ENCODE data around the gene CPN2.

The CPN2 gene

GRCh38 chr3:194327218-194328052 is 23.7 kb downstream of the CPN2 start:
- DNase-seq (ENCODE audit: low read depth) = no peak

DNA sequence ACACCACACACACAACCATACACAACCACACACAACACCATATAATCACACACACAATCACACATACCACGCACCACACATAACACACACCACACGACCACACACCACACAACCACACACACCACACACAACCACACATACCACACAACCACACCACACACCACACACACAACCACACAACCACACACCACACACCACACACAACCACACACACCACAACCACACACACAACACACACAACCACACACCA is 24.2 kb downstream of the CPN2 start:
- DNase-seq (ENCODE audit: low read depth) = no peak

DNA sequence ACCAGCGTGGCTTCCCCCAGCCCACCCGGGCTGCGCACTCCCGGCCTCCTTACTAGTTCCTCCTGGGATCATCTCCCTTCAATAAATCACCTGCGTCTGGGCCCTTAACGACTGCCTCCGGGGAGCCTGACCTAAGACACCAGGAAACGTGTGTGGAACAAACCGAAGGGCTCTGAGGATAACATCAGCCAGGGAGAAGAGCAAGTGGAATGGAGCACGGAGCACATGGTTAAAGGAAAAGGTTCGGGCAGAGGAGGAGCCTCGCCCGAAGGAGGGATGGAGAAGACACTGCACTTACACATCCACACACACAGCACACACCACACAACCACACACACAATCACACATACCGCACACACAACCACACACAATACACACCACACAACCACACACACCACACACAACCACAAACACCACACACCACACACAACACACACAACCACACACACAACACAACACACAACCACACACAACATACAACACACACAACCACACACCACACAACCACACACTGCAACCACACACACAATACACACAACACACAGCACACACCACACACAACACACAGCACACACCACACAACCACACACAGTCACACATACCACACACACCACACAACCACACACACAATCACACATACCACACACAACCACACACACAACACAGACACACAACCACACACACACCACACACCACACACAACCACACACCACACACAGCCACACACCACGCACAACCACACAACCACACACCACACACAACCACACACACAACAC is 24.7 kb downstream of the CPN2 start:
- DNase-seq (ENCODE audit: low read depth) = no peak

GRCh38 chr3:194325424-194326153 is 25.5 kb downstream of the CPN2 start:
- no peak for DNase-seq (ENCODE audit: low read depth)

DNA sequence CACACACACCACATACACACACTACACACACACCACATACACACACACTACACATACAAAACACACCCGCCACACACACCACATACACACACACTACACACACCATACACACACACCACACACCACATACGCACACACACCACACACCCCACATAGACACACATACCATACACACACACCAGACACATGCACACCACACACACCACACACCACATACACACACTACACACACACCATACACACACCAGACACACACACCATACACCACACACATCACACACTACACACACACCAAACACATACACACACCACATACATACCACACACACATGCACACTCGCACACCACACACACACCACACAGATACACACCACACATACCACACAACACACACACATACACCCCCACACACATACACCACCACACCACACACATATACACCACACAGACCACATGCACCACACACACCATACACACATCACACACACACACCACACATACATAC is 26.3 kb downstream of the CPN2 start:
- DNase-seq (ENCODE audit: low read depth) = no peak

DNA sequence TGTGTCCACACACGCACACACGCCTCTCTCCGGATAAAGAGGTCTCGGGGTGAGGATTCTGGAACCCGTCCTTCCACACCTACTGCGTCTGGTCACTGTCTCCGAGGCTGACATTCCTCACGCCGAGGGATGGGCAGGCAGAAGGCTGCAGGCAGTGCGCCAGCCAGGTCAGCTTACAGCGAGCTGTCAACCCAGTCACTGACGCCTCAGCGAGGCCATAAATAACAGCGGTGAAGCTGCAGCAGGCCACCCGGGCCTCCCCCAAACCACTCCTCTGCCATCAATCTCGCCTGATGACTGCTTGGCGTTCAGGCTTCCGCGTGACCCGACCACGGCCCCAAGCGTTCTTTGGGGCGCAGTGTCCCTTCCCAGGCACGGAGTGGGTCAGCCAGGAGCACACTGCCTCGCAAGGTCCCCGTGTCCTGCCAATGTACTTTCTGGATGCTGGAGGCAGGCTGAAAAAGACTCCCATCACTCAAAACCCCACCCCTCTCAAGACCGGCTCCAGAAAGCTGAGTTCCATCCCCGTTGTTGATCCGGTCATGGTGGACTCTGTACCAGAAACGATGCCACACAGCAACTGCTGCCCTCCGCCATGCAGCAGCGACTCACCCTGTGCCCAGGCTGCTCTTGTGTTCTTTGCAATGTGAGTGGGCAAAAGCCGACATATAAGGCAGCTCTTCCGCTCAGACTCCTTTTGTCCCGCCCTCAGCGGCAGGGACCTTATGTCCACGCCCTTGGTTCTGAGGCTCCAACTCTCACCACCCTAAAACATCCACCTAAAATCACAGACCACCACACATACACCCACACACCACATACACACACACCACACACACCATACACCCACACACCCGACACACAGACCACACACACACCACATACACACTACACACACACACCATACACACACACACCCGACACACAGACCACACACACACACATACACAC is 27.1 kb downstream of the CPN2 start:
- peak; percentile 9 for DNase-seq (ENCODE audit: low read depth)

DNA sequence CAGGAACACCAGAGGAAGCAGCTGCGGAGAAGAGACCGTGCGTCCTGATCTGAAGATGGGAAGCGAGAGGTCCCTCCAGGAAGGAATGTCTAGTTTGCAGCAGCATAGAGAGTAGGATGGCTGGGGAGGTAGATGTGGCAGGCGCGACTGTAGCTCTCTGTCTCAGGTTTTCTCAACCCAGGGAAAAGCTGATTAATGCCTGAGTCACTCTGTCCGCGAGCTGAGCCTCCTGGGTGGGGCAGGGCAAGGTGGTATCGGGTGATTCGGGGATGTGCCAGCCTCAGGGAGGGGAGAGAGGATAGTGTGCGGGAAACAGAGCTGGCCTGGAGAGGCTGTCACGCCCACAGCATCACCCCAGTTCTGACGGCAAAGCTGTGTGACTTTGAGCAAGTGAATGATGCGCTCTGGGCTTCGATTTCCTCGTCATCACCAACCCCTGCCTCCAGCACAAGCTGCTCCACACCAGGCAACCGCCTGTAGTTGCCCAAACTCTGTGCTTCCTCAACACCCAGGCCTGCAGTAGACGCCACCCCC is 28.4 kb downstream of the CPN2 start:
- peak; percentile 21 for DNase-seq (ENCODE audit: low read depth)

- DNase-seq (ENCODE audit: low read depth) = no peak
Measured at GRCh38 chr3:194321693-194322640, 29.2 kb downstream of the CPN2 start.

DNA sequence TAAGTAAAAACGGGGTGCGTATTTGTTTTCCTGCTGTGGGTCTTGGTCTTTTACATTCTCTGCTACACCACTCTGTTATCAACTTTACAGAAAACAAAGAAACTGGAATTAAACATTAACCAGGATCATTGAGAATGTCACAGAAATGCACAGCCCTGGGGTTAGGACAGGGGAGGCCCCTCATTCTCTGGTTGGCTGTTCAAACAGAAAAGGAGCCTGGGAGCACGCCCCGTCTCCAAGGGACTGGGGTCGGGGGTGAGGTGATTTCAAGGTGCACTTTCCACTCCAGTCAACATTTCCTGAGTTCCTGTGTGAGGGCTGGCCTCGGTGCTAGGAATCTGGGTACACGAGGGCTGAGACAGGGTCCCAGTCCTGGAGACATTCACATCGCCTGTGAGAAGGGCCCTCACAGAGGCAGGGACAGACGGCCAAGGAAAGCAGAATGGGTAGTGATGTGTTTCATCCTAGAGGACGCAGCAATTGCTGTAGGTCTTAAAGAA is 30.3 kb downstream of the CPN2 start:
- DNase-seq (ENCODE audit: low read depth) = no peak

- no peak for DNase-seq (ENCODE audit: low read depth)
Measured at GRCh38 chr3:194320100-194320499, 31.0 kb downstream of the CPN2 start.

DNA sequence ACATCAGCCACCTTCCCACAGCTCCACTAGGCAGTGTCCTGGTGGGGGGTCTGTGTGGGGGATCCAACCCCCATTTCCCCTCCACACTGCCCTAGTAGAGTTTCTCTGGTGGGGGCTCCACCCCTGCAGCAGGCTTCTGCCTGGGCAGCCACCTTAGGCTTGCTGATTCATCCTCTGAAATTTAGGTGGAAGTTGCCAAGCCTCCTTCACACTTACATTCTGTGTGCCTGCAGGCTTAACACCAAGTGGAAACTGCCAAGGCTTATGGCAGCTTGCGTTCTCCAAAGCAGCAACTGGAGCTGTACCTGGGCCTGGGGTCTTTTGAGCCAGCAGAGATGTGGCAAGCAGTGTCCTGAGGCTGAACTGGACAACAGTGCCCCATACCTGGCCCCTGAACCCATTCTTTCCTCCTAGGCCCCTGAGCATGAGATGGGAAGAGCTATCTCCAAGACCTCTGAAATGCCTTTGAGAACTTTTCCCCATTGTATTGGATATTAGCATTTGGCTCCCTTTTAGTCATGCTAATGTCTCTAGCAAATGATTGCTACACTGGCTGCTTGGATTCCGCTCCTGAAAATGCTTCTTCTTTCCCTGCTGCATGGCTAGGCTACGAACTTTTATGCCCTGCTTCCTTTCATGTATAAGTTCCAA is 32.5 kb downstream of the CPN2 start:
- DNase-seq (ENCODE audit: low read depth) = no peak

DNA sequence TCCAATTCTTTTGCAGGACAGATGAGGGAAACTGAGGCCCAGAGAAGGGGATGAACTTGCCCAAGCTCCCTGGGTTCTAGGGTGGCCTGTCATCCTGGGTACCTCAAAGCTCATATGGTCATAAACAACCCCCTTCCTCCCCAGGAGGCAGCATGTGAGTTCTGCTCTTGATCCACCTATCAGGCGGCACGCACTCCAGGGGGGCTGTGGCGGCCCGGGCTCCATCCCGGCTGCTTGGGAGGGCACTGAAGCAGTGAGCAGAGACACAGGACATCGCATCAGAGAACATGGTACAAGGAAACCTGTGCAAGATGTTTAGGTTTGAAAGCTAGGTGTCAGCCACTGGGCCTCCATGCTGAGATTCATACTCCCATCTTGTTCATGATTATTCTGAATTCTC is 34.2 kb downstream of the CPN2 start:
- no peak for DNase-seq (ENCODE audit: low read depth)

DNA sequence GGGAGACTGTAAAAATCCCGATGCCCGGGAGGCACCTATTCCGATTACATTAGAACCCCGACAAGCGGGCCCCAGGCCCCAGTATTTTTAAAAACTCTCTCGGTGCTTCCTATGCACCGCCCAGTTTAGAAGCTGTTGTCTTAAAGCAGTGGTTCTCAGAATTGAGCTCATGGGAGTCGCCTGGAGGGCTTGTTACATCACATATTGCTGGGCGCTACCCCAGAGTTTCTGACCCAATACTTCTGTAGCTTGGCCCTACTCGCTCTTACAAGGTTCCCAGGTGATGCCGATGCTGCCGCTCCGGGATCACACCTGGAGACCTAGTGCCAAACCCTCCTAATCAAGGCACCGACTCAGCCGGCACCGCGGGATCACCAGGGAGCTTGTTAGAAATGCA is 35.2 kb downstream of the CPN2 start:
- DNase-seq (ENCODE audit: low read depth) = no peak

DNA sequence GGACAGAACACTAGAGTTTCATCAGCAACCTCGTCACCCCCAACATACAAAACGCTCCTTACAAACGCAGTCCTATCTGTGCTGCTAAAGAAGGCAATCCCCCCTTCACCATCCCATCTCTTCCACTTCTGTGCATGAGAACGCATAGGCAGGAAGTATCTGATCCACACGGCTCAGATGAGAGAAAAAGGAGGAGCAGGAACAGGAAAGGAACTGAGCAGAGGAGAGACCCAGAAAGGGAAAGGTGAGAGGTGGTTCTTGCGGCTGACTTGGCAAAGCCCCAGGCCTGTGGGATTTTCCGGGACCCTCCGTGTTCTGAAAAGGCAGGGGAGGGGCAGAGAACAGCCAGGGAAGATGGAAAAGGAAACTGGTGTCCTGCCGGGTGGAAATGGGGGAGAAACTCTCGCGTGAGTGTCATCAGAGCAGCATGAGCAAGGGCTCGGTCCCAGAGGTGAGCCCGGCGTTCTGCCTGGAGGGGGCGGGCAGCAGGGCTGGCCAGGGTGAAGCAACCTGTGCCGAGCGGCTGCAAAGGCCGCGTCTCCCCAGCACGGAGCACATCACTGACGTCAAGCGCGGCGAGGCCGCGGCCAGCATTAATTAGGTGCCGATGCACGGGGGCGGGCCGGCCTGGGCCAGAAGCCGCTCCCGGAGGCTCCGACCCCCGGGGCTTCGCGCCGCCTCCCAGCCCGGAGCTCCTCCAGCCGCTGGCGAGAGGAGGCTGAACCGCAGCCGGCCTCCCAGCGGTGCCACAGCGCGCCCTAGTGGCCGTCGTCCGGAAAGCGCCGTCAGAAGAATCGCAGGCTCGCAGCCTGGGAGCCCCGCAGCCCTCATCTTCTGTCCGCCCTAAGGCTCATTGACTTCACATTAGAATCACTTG is 35.8 kb downstream of the CPN2 start:
- peak; percentile 70 for DNase-seq (ENCODE audit: low read depth)

- DNase-seq (ENCODE audit: low read depth) = no peak
Measured at GRCh38 chr3:194314388-194315068, 36.6 kb downstream of the CPN2 start.

- DNase-seq (ENCODE audit: low read depth) = no peak
Measured at GRCh38 chr3:194313560-194314387, 37.4 kb downstream of the CPN2 start.

GRCh38 chr3:194312743-194313281 is 38.3 kb downstream of the CPN2 start:
- no peak for DNase-seq (ENCODE audit: low read depth)

All from stimulated activated CD4-positive, alpha-beta T cell treated with anti-CD3 and anti-CD28 coated beads, Interleukin-2, amount 100 ng/mL, for 4 hours (primary cell).